ENCODE measurements around the gene GALNT6.

Gene GALNT6

GRCh38 chr12:51406290-51406689 lies 15.1 kb upstream of the GALNT6 start:
- DNase-seq (ENCODE audit: low read depth in 3 of 3, low spot score in 1 of 3), result no peak

- no peak for DNase-seq (ENCODE audit: low read depth in 3 of 3, low spot score in 1 of 3)
These were observed 14.6 kb upstream of the GALNT6 start for GRCh38 chr12:51405801-51406207.

- no peak for DNase-seq (ENCODE audit: low read depth in 3 of 3, low spot score in 1 of 3)
These were observed 13.4 kb upstream of the GALNT6 start for GRCh38 chr12:51404627-51405026.

GRCh38 chr12:51403681-51404136 lies 12.5 kb upstream of the GALNT6 start:
- DNase-seq (ENCODE audit: low read depth in 3 of 3, low spot score in 1 of 3), result no peak

GRCh38 chr12:51403159-51403558 lies 12.0 kb upstream of the GALNT6 start:
- no peak for DNase-seq (ENCODE audit: low read depth in 3 of 3, low spot score in 1 of 3)

GRCh38 chr12:51401900-51402299 lies 10.7 kb upstream of the GALNT6 start:
- no peak for DNase-seq (ENCODE audit: low read depth in 3 of 3, low spot score in 1 of 3)

- DNase-seq (ENCODE audit: low read depth in 3 of 3, low spot score in 1 of 3), result no peak
These were observed 10.3 kb upstream of the GALNT6 start for GRCh38 chr12:51401486-51401885.

GRCh38 chr12:51401020-51401419 lies 9.8 kb upstream of the GALNT6 start:
- DNase-seq (ENCODE audit: low read depth in 3 of 3, low spot score in 1 of 3), result no peak

GRCh38 chr12:51399891-51400290 lies 8.7 kb upstream of the GALNT6 start:
- no peak for DNase-seq (ENCODE audit: low read depth in 3 of 3, low spot score in 1 of 3)

GRCh38 chr12:51397670-51398069 lies 6.5 kb upstream of the GALNT6 start:
- no peak for DNase-seq (ENCODE audit: low read depth in 3 of 3, low spot score in 1 of 3)

GRCh38 chr12:51395283-51396230 lies 4.4 kb upstream of the GALNT6 start:
- DNase-seq (ENCODE audit: low read depth in 3 of 3, low spot score in 1 of 3), result no peak

GRCh38 chr12:51393676-51394545 lies 2.7 kb upstream of the GALNT6 start:
- DNase-seq (ENCODE audit: low read depth in 3 of 3, low spot score in 1 of 3), result peak in 1 of 3 donors; percentile 15

- no peak for DNase-seq (ENCODE audit: low read depth in 3 of 3, low spot score in 1 of 3)
These were observed 1.5 kb upstream of the GALNT6 start for GRCh38 chr12:51392556-51393237.

GRCh38 chr12:51390891-51391282 lies 319 bp downstream of the GALNT6 start:
- no peak for DNase-seq (ENCODE audit: low read depth in 3 of 3, low spot score in 1 of 3)

GRCh38 chr12:51390457-51390856 lies 749 bp downstream of the GALNT6 start:
- no peak for DNase-seq (ENCODE audit: low read depth in 3 of 3, low spot score in 1 of 3)

GRCh38 chr12:51389302-51389999 lies 1.8 kb downstream of the GALNT6 start:
- no peak for DNase-seq (ENCODE audit: low read depth in 3 of 3, low spot score in 1 of 3)

GRCh38 chr12:51388846-51389245 lies 2.4 kb downstream of the GALNT6 start:
- DNase-seq (ENCODE audit: low read depth in 3 of 3, low spot score in 1 of 3), result no peak

- no peak for DNase-seq (ENCODE audit: low read depth in 3 of 3, low spot score in 1 of 3)
These were observed 3.0 kb downstream of the GALNT6 start for GRCh38 chr12:51388069-51388799.

- no peak for DNase-seq (ENCODE audit: low read depth in 3 of 3, low spot score in 1 of 3)
These were observed 4.9 kb downstream of the GALNT6 start for GRCh38 chr12:51386351-51386750.
